ENCODE measurements around the gene NPTXR. TPM values are rescaled to one million over a fixed set of nuclear protein-coding genes. Genes with fewer than 3 reads are reported as not detected.
"Not testable (repeated sequence)": the region's sequence is repeated elsewhere in the genome, so short reads cannot be mapped to it uniquely, and the experiment has no call there.

The NPTXR gene
- total RNA-seq, 1 experiment from 2014 or later: 10.4 TPM

- TF ChIP-seq CTCF (IDR thresholded peaks at IDR 0.05) (no peak), JAZF1 (CRISPR knock-in tag; IDR thresholded peaks at IDR 0.05) (no peak), ZNF423 (CRISPR knock-in tag; IDR thresholded peaks at IDR 0.05) (no peak), EMX1 (CRISPR knock-in tag; IDR thresholded peaks at IDR 0.05) (no peak), AFF4 (CRISPR knock-in tag; IDR thresholded peaks at IDR 0.05; ENCODE audit: borderline replicate concordance) (no peak), NFYB (CRISPR knock-in tag; conservative IDR thresholded peaks at IDR 0.05; ENCODE audit: low read depth) (no peak), ZNF281 (CRISPR knock-in tag; IDR thresholded peaks at IDR 0.05) (no peak), TP53 (CRISPR knock-in tag; IDR thresholded peaks at IDR 0.05) (no peak)
These were observed 14.7 kb upstream of the NPTXR start (continued) for GRCh38 chr22:38858492-38858891.

- H3K27me3 Mint-ChIP-seq (ENCODE audit: low read depth); H3K9me3 Mint-ChIP-seq; ATAC-seq; POLR2A ChIA-PET; H3K4me1 Mint-ChIP-seq; H3K27ac Mint-ChIP-seq; H3K4me3 Mint-ChIP-seq; DNase-seq (ENCODE audit: low spot score); H3K36me3 Mint-ChIP-seq: not testable (repeated sequence)
- CTCF ChIA-PET: interaction anchor here (1.4 to 6.1 kb wide), 4 partner anchors 11 to 88 kb away, joined by 8 to 47 read pairs (median 13); partner anchors contain the start of gene NPTXR
These were observed 10.6 kb upstream of the NPTXR start for GRCh38 chr22:38854476-38854875.

- H3K9me3 Mint-ChIP-seq; POLR2A ChIA-PET; H3K4me3 Mint-ChIP-seq; ATAC-seq; H3K36me3 Mint-ChIP-seq; H3K4me1 Mint-ChIP-seq; DNase-seq (ENCODE audit: low spot score); H3K27ac Mint-ChIP-seq: not testable (repeated sequence)
- peaks cover 13% of the 10 kb centered on the region for H3K27me3 Mint-ChIP-seq (ENCODE audit: low read depth)
- CTCF ChIA-PET: interaction anchor here (1.0 to 6.1 kb wide), 7 partner anchors 8 to 88 kb away, joined by 3 to 47 read pairs (median 8); partner anchors contain the start of gene NPTXR
These were observed 10.1 kb upstream of the NPTXR start for GRCh38 chr22:38853883-38854282.

GRCh38 chr22:38853196-38853651 lies 9.4 kb upstream of the NPTXR start:
- H3K4me1 Mint-ChIP-seq: no peaks in the 10 kb centered on the region; the same call in 1 of the 2 replicates
- ChIA-PET POLR2A (no interaction called here), CTCF (interaction anchor here (1.0 to 6.1 kb wide), 8 partner anchors 8 to 282 kb away, joined by 3 to 47 read pairs (median 6); partner anchors contain the start of gene NPTXR)
- H3K27ac Mint-ChIP-seq: no peak overlapping the region
- DNase-seq (ENCODE audit: low spot score) (no peak), ATAC-seq (no peak)
- H3K36me3 Mint-ChIP-seq: no peaks in the 10 kb centered on the region
- no peaks in the 10 kb centered on the region for H3K9me3 Mint-ChIP-seq
- no peak for TF ChIP-seq PRDM15 (CRISPR knock-in tag; IDR thresholded peaks at IDR 0.05)
- no peak for TF ChIP-seq CTCF (IDR thresholded peaks at IDR 0.05)
- TF ChIP-seq CREB1 (CRISPR knock-in tag; IDR thresholded peaks at IDR 0.05): no peak
- H3K4me3 Mint-ChIP-seq: no peak overlapping the region
- peaks cover 14% of the 10 kb centered on the region for H3K27me3 Mint-ChIP-seq (ENCODE audit: low read depth)

Data from WTC11 (cell line).